HG02870 (cell line): ENCODE results near the gene CPED1.
"Not testable (repeated sequence)": the region's sequence is repeated elsewhere in the genome, so short reads cannot be mapped to it uniquely, and the experiment has no call there.

Source experiments
- ATAC-seq: cut with Tn5 transposase; IDR thresholded peaks from one replicate; pipeline ENCODE4 v1.9.1; 2021; ENCODE audit warnings: mild to moderate bottlenecking, moderate library complexity; ENCODE audit not compliant: unreplicated experiment

The CPED1 gene

GRCh38 chr7:121172484-121172883, 184.0 kb downstream of the CPED1 start:
- no peak for ATAC-seq

GRCh38 chr7:121175826-121176225, 187.3 kb downstream of the CPED1 start:
- ATAC-seq, result no peak

- no peak for ATAC-seq
Measured at GRCh38 chr7:121178452-121178851, 189.9 kb downstream of the CPED1 start.

GRCh38 chr7:121178869-121179497, 190.5 kb downstream of the CPED1 start:
- peak; percentile 43 for ATAC-seq

- peak; percentile 84 for ATAC-seq
Measured at GRCh38 chr7:121180436-121181063, 192.0 kb downstream of the CPED1 start.

- no peak for ATAC-seq
Measured at GRCh38 chr7:121181357-121181756, 192.8 kb downstream of the CPED1 start.

- no peak for ATAC-seq
Measured at GRCh38 chr7:121182281-121182680, 193.8 kb downstream of the CPED1 start.

GRCh38 chr7:121182902-121183301, 194.4 kb downstream of the CPED1 start:
- ATAC-seq, result no peak

- ATAC-seq, result not testable (repeated sequence)
Measured at GRCh38 chr7:121183883-121184282, 195.4 kb downstream of the CPED1 start.

- ATAC-seq, result no peak
Measured at GRCh38 chr7:121186746-121187145, 198.2 kb downstream of the CPED1 start.

- ATAC-seq, result peak; percentile 85
Measured at GRCh38 chr7:121187222-121187621, 198.7 kb downstream of the CPED1 start.

GRCh38 chr7:121187676-121188075, 199.2 kb downstream of the CPED1 start:
- no peak for ATAC-seq

- ATAC-seq, result no peak
Measured at GRCh38 chr7:121192834-121193233, 204.3 kb downstream of the CPED1 start.

- no peak for ATAC-seq
Measured at GRCh38 chr7:121195010-121195409, 206.5 kb downstream of the CPED1 start.

GRCh38 chr7:121195874-121196273, 207.4 kb downstream of the CPED1 start:
- ATAC-seq, result no peak

- no peak for ATAC-seq
Measured at GRCh38 chr7:121196286-121196685, 207.8 kb downstream of the CPED1 start.

GRCh38 chr7:121197455-121197854, 208.9 kb downstream of the CPED1 start:
- ATAC-seq, result no peak

- no peak for ATAC-seq
Measured at GRCh38 chr7:121198502-121198901, 210.0 kb downstream of the CPED1 start.

- ATAC-seq, result no peak
Measured at GRCh38 chr7:121202125-121202524, 213.6 kb downstream of the CPED1 start.

GRCh38 chr7:121202834-121203233, 214.3 kb downstream of the CPED1 start:
- ATAC-seq, result no peak

GRCh38 chr7:121204537-121204936, 216.0 kb downstream of the CPED1 start:
- ATAC-seq, result no peak

GRCh38 chr7:121205777-121206176, 217.3 kb downstream of the CPED1 start:
- ATAC-seq, result no peak

- ATAC-seq, result no peak
Measured at GRCh38 chr7:121211253-121211652, 222.7 kb downstream of the CPED1 start.
